Breast epithelium (tissue), 3 donors: Measurements from ENCODE around the gene DPEP3.

Experiments used
- POLR2A ChIP-seq: fragments of 450-650 bp; IDR thresholded peaks from one replicate; pipeline ENCODE4 v1.6.1; 2016; ENCODE audit warnings: antibody characterized with exemption, mild to moderate bottlenecking, moderate library complexity
- TF ChIP-seq, protein P1 (sequence below), 3 donors: fragments of 450-650 bp; IDR thresholded peaks; one replicate each; pipeline ENCODE4 v1.5.1; 2016 to 2017; ENCODE audit warnings: antibody characterized with exemption in 3 of 3, mild to moderate bottlenecking in 3 of 3, moderate library complexity in 3 of 3

DNA sequence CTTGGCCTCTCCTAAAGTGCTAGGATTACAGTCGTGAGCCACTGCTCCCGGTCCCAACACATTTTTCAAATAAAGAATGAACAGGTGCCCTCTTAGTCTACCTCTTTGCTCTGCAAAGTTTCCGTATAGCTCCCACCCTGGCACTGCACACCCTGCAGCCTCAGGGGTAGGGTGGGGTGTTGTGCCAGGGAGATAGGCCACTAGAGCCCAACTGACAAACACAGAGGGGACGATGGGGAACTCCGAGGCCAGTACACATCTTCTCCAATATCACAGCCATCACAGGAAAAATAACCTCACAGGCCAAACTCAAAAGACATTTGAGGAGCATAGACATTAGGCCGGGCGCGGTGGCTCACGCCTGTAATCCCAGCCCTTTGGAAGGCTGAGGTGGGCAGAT lies 9.2 kb downstream of the DPEP3 start:
- TF ChIP-seq, protein P1, sequence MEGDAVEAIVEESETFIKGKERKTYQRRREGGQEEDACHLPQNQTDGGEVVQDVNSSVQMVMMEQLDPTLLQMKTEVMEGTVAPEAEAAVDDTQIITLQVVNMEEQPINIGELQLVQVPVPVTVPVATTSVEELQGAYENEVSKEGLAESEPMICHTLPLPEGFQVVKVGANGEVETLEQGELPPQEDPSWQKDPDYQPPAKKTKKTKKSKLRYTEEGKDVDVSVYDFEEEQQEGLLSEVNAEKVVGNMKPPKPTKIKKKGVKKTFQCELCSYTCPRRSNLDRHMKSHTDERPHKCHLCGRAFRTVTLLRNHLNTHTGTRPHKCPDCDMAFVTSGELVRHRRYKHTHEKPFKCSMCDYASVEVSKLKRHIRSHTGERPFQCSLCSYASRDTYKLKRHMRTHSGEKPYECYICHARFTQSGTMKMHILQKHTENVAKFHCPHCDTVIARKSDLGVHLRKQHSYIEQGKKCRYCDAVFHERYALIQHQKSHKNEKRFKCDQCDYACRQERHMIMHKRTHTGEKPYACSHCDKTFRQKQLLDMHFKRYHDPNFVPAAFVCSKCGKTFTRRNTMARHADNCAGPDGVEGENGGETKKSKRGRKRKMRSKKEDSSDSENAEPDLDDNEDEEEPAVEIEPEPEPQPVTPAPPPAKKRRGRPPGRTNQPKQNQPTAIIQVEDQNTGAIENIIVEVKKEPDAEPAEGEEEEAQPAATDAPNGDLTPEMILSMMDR (IDR thresholded peaks at IDR 0.05), result no peak
- TF ChIP-seq POLR2A, result no peak
